Activated T-helper 1 cell treated with anti-CD3 and anti-CD28 coated beads, Interleukin-12 subunit alpha, Interleukin-12 subunit beta, Interleukin-2, Interleukin-4 antibody, amounts not matched to agents 30 ng/mL and 10 ng/mL and 1 ng/mL, durations not matched to agents 14 hours and 24 hours and 36 hours (primary cell): ENCODE data around the gene PET117. TPM values are rescaled to one million over a fixed set of nuclear protein-coding genes. Genes with fewer than 3 reads are reported as not detected.
A peak's percentile ranks its signal among the peaks of the same experiment; 100 is the strongest.
"Not testable (repeated sequence)": the region's sequence is repeated elsewhere in the genome, so short reads cannot be mapped to it uniquely, and the experiment has no call there.

Source experiments
- DNase-seq: peaks from one replicate; pipeline ENCODE4 v3.0.0; 2021; ENCODE audit warnings: low spot score
- H3K27ac Mint-ChIP-seq: one replicate; pipeline ENCODE4 v1.8.0; 2021; ENCODE audit warnings: mild to moderate bottlenecking, mixed read lengths
- H3K27me3 Mint-ChIP-seq: one replicate; pipeline ENCODE4 v1.8.0; 2022; ENCODE audit warnings: mild to moderate bottlenecking, moderate library complexity, mixed read lengths; ENCODE audit not compliant: insufficient read depth
- H3K36me3 Mint-ChIP-seq: one replicate; pipeline ENCODE4 v1.8.0; 2021; ENCODE audit warnings: low read depth, mixed read lengths
- H3K4me1 Mint-ChIP-seq: one replicate; pipeline ENCODE4 v1.8.0; 2021; ENCODE audit warnings: low read depth, mixed read lengths
- H3K4me3 Mint-ChIP-seq: one replicate; pipeline ENCODE4 v1.8.0; 2021; ENCODE audit warnings: mild to moderate bottlenecking, moderate library complexity, mixed read lengths
- H3K9me3 Mint-ChIP-seq: one replicate; pipeline ENCODE4 v1.8.0; 2021; ENCODE audit warnings: mixed read lengths
- intact Hi-C: fragments of 100-400 bp; cut with micrococcal nuclease; formaldehyde crosslinking; loops from one replicate; pipeline ENCODE4 v1.15.1; 2024
- total RNA-seq: library from RNA; stranded (reverse); gene quantifications from 2 replicates; pipeline ENCODE4 v1.2.3, GENCODE V29; 2022

The PET117 gene, protein sequence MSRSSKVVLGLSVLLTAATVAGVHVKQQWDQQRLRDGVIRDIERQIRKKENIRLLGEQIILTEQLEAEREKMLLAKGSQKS
- 16.3 and 16.7 TPM in 2 replicates for total RNA-seq

GRCh38 chr20:18137412-18138265 lies at the start of gene PET117, which contains the start of gene KAT14:
Gene PET117, plus strand, starts transcription at chr20:18137863. Its CDS starts 93 bp downstream, at chr20:18137956.
Gene KAT14, plus strand, starts transcription at chr20:18137863. Its CDS starts 4,798 bp downstream, at chr20:18142661.
- intact Hi-C loops = loop anchor here (1.0 to 10.0 kb wide), 16 partner anchors 80 to 1877 kb away; partner anchors contain the start of genes BFSP1, DSTN, DZANK1 and MGME1
- H3K27ac Mint-ChIP-seq = peak within 1 kb of the TSS; percentile 82
- no peaks in the 10 kb centered on the region for H3K27me3 Mint-ChIP-seq
- peak; percentile 90 for DNase-seq
- H3K9me3 Mint-ChIP-seq = no peaks in the 10 kb centered on the region
- peaks cover 29% of the 10 kb centered on the region for H3K4me1 Mint-ChIP-seq
- H3K4me3 Mint-ChIP-seq = peak within 1 kb of the TSS; percentile 90
- peaks cover 13% of the 10 kb centered on the region for H3K36me3 Mint-ChIP-seq

- H3K36me3 Mint-ChIP-seq, DNase-seq, H3K4me1 Mint-ChIP-seq, H3K4me3 Mint-ChIP-seq, H3K27me3 Mint-ChIP-seq, H3K27ac Mint-ChIP-seq, intact Hi-C loops, H3K9me3 Mint-ChIP-seq: not testable (repeated sequence)
Measured at GRCh38 chr20:18088298-18088697, 49.4 kb upstream of the PET117 start.

- DNase-seq, H3K4me1 Mint-ChIP-seq, H3K4me3 Mint-ChIP-seq, intact Hi-C loops, H3K36me3 Mint-ChIP-seq, H3K27ac Mint-ChIP-seq, H3K27me3 Mint-ChIP-seq, H3K9me3 Mint-ChIP-seq: not testable (repeated sequence)
Measured at GRCh38 chr20:18088841-18089240, 48.8 kb upstream of the PET117 start.

- Mint-ChIP-seq H3K4me1 (no peaks in the 10 kb centered on the region), H3K36me3 (no peaks in the 10 kb centered on the region), H3K9me3 (no peaks in the 10 kb centered on the region), H3K27me3 (no peaks in the 10 kb centered on the region), H3K27ac (no peak overlapping the region), H3K4me3 (no peak overlapping the region)
- intact Hi-C loops = no loop called here
- DNase-seq = no peak
Measured at GRCh38 chr20:18090044-18090443, 47.6 kb upstream of the PET117 start.

DNA sequence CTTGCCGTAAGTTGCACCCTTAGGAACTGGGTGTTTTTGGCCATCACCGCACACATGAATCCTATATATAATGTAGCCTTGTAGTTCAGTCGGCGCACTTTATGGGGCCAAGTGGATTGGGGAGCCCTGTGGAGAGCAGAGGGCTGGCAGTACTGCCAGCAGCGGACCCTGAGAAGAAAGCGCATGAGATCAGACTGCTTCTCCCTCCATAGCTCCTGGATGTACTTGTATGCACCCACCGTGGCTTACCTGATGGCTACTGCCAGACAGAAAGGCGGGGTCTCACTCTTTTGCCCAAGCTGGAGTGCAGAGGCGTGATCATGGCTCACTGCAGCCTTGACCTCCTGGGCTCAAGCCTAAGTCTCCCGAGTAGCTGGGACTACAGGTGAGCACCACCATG lies 47.2 kb upstream of the PET117 start:
- H3K27me3 Mint-ChIP-seq = no peaks in the 10 kb centered on the region
- no peaks in the 10 kb centered on the region for H3K4me1 Mint-ChIP-seq
- H3K27ac Mint-ChIP-seq = no peak overlapping the region
- no peaks in the 10 kb centered on the region for H3K9me3 Mint-ChIP-seq
- H3K36me3 Mint-ChIP-seq = no peaks in the 10 kb centered on the region
- intact Hi-C loops = no loop called here
- DNase-seq = no peak
- H3K4me3 Mint-ChIP-seq = no peak overlapping the region

- H3K4me1 Mint-ChIP-seq = no peaks in the 10 kb centered on the region
- H3K4me3 Mint-ChIP-seq = no peak overlapping the region
- intact Hi-C loops = no loop called here
- H3K36me3 Mint-ChIP-seq = no peaks in the 10 kb centered on the region
- H3K27ac Mint-ChIP-seq = no peak overlapping the region
- no peak for DNase-seq
- H3K27me3 Mint-ChIP-seq = no peaks in the 10 kb centered on the region
- no peaks in the 10 kb centered on the region for H3K9me3 Mint-ChIP-seq
Measured at GRCh38 chr20:18091623-18092022, 46.0 kb upstream of the PET117 start.

DNA sequence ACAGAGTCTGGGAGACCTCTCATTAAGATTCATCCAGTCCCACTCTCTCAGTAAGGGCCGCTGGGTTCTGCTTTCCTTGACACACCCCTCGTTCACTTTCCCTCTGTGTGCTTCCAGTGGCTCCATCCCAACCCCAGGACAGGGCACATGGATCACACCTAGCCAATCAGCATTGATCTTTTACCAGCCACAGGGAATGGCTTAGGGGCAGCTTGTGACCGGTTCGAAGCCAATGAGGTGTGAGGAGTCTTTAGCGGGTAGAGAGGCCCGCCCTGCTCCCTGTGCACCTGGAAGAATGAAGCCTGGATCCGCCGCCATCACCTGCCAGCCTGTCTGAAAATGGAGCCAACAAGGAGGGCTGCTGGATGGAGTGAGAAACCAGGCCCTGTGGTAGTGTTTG lies 44.8 kb upstream of the PET117 start:
- H3K27ac Mint-ChIP-seq = no peak overlapping the region
- no peaks in the 10 kb centered on the region for H3K9me3 Mint-ChIP-seq
- no peak for DNase-seq
- intact Hi-C loops = no loop called here
- no peak overlapping the region for H3K4me3 Mint-ChIP-seq
- no peaks in the 10 kb centered on the region for H3K4me1 Mint-ChIP-seq
- H3K36me3 Mint-ChIP-seq = no peaks in the 10 kb centered on the region
- H3K27me3 Mint-ChIP-seq = no peaks in the 10 kb centered on the region

DNA sequence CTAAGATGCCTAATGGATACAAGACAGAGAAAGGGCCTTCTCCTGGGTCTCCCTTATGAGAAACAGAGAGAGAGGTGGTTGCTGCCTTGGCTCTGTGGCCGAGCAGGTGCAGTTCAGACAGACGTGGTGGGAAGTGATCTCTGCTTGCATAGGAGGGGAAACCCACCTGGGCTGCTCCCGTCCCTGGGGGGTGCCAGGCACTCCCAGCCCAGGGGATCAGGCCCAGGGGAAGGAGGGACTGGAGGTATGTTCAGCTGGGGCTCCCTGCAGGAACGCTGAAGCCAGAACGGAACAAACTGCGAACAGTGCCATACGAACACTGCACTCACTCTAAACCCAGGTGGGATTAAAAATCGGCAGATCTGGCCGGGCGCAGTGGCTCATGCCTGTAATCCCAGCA lies 44.3 kb upstream of the PET117 start:
- H3K27me3 Mint-ChIP-seq = no peaks in the 10 kb centered on the region
- H3K36me3 Mint-ChIP-seq = no peaks in the 10 kb centered on the region
- no peaks in the 10 kb centered on the region for H3K9me3 Mint-ChIP-seq
- intact Hi-C loops = no loop called here
- H3K4me1 Mint-ChIP-seq = no peaks in the 10 kb centered on the region
- H3K27ac Mint-ChIP-seq = no peak overlapping the region
- no peak overlapping the region for H3K4me3 Mint-ChIP-seq
- DNase-seq = no peak

DNA sequence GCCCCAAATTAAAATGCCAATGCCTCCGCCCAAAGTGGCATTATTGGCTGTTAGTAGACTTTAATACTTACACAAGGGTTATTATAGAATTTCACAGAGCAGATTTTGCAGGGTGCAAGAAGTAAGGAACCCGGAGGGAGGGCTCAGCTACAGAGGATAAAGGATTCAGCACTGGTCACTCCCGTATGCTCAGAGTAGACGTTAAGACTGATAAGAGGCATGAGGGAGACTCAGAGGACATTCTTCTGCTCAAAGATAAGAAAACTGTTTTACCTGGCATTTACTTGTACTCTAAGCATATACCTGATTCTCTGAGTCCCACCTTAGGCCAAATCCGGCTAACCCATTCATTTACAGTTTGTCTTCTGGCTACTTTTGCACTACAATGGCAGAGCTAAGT lies 43.5 kb upstream of the PET117 start:
- Mint-ChIP-seq H3K27me3 (no peaks in the 10 kb centered on the region), H3K27ac (no peak overlapping the region), H3K9me3 (no peaks in the 10 kb centered on the region), H3K4me3 (no peak overlapping the region), H3K4me1 (no peaks in the 10 kb centered on the region), H3K36me3 (no peaks in the 10 kb centered on the region)
- intact Hi-C loops = no loop called here
- no peak for DNase-seq

GRCh38 chr20:18100569-18100968 lies 37.1 kb upstream of the PET117 start:
- H3K9me3 Mint-ChIP-seq, intact Hi-C loops, H3K4me1 Mint-ChIP-seq, H3K27ac Mint-ChIP-seq, H3K27me3 Mint-ChIP-seq, H3K36me3 Mint-ChIP-seq, H3K4me3 Mint-ChIP-seq, DNase-seq: not testable (repeated sequence)

DNA sequence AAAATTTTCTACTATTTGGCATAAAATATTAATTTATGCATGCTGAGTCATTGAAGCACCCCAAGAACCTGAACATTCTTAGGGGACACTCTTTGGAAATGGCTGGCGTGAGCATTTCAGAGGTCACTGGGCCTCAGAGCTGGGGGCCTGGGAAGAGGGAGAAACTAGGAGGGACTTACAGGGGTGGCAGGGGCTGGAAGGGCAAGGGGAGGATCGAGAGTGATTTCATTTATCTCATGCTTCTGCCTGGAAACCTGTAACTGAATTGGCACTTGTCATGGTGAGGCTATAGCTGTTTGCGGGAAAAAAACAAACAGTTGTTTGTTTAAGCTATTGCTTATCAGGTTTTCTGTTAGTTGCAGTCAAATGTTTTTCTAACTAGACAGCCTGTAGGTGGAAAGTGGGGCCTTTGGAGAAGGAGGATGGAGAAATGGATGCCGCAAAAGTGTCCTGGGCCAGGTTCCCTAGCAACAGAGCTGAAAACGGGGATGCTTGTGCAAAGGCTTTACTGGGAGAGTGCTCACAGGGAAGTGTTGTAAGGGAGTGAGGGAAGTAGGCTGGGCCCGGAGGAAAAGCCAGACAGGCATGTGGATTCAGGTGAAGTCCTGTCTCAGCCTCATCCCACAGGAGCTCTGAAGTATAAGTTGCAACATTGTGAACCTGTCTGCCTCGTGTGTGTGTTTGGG lies 36.4 kb upstream of the PET117 start:
- Mint-ChIP-seq H3K27ac (no peak overlapping the region), H3K9me3 (no peaks in the 10 kb centered on the region), H3K4me1 (no peaks in the 10 kb centered on the region), H3K27me3 (no peaks in the 10 kb centered on the region), H3K4me3 (no peak overlapping the region), H3K36me3 (no peaks in the 10 kb centered on the region)
- intact Hi-C loops = no loop called here
- DNase-seq = no peak

GRCh38 chr20:18103497-18103896 lies 34.2 kb upstream of the PET117 start:
- no peaks in the 10 kb centered on the region for H3K9me3 Mint-ChIP-seq
- H3K4me3 Mint-ChIP-seq = no peak overlapping the region
- H3K27me3 Mint-ChIP-seq = no peaks in the 10 kb centered on the region
- H3K27ac Mint-ChIP-seq = no peak overlapping the region
- H3K36me3 Mint-ChIP-seq = no peaks in the 10 kb centered on the region
- no peaks in the 10 kb centered on the region for H3K4me1 Mint-ChIP-seq
- intact Hi-C loops = no loop called here
- no peak for DNase-seq

GRCh38 chr20:18108326-18108725 lies 29.3 kb upstream of the PET117 start:
- Mint-ChIP-seq H3K4me1 (no peaks in the 10 kb centered on the region), H3K4me3 (no peak overlapping the region), H3K9me3 (no peaks in the 10 kb centered on the region), H3K27me3 (peaks cover 6% of the 10 kb centered on the region), H3K27ac (no peak overlapping the region), H3K36me3 (no peaks in the 10 kb centered on the region)
- no peak for DNase-seq
- intact Hi-C loops = no loop called here
